ENCODE data around the gene HTT.

DNA sequence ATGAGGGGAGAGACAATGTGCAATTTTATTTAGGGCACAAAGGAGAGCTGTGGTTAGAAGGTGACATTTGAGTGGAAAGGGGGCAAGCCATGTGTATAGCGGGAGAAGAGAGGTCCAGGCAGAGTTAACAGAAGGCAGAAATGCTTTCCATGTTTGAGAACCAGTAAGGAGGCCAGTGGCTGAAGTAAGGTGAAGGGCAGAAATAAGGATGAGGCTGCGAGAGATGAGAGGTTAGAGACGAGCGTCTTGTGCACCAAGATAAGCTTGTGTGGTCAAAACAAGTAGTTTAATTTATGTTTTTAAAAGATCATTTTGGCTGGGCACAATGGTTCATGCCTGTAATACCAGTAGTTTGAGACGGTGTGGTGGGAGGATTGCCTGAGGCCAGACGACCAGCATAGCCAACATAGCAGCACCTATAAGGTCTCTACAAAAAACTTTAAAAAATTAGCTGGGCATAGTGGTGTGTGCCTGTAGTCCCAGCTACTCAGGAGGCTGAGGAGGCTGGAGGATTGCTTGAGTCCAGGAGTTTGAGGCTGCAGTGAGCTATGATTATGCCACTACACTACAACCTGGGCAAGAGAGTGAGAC, 8.5 kb downstream of the HTT start:
- TF ChIP-seq POLR2A (IDR thresholded peaks at IDR 0.05): no peak
- TF ChIP-seq, protein P1, sequence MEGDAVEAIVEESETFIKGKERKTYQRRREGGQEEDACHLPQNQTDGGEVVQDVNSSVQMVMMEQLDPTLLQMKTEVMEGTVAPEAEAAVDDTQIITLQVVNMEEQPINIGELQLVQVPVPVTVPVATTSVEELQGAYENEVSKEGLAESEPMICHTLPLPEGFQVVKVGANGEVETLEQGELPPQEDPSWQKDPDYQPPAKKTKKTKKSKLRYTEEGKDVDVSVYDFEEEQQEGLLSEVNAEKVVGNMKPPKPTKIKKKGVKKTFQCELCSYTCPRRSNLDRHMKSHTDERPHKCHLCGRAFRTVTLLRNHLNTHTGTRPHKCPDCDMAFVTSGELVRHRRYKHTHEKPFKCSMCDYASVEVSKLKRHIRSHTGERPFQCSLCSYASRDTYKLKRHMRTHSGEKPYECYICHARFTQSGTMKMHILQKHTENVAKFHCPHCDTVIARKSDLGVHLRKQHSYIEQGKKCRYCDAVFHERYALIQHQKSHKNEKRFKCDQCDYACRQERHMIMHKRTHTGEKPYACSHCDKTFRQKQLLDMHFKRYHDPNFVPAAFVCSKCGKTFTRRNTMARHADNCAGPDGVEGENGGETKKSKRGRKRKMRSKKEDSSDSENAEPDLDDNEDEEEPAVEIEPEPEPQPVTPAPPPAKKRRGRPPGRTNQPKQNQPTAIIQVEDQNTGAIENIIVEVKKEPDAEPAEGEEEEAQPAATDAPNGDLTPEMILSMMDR (IDR thresholded peaks at IDR 0.05): no peak
- TF ChIP-seq POLR2AphosphoS5 (IDR thresholded peaks at IDR 0.05): no peak

Measured in upper lobe of left lung (tissue), 4 donors.